HepG2 (cell line): ENCODE data around the gene SPA17. TPM values are rescaled to one million over a fixed set of nuclear protein-coding genes. Genes with fewer than 3 reads are reported as not detected.

ENCODE experiments used
- CC2D1A ChIP-seq: sonication (generic); formaldehyde crosslinking; IDR thresholded peaks from 2 replicates; pipeline ENCODE4 v1.8.1; 2023; ENCODE audit warnings: mild to moderate bottlenecking, missing genetic modification reagents
- CREBL2 ChIP-seq: sonication (generic); formaldehyde crosslinking; IDR thresholded peaks from 2 replicates; pipeline ENCODE4 v1.8.1; 2023; ENCODE audit warnings: missing genetic modification reagents, mild to moderate bottlenecking, borderline replicate concordance
- FOXA1 ChIP-seq, 2 experiments: fragments of 450-650 bp in 1 of 2; sonication (generic) in 1 of 2; formaldehyde crosslinking in 1 of 2; IDR thresholded peaks; 2 replicates each; pipeline versions ENCODE4 v1.4.0 to v1.6.1; 2016 to 2020; ENCODE audit warnings: missing genetic modification reagents in 1 of 2
- FOXJ3 ChIP-seq: sonication (generic); formaldehyde crosslinking; IDR thresholded peaks from 2 replicates; pipeline ENCODE4 v1.4.0; 2020; ENCODE audit warnings: missing genetic modification reagents, mild to moderate bottlenecking, borderline replicate concordance
- HCFC1 ChIP-seq: fragments of 150-350 bp; IDR thresholded peaks from 2 replicates; pipeline ENCODE4 v1.6.1; 2014; ENCODE audit warnings: low read depth, low read length
- KAT2B ChIP-seq: fragments of 150-350 bp; IDR thresholded peaks from 2 replicates; pipeline ENCODE4 v1.6.1; 2014; ENCODE audit warnings: low read depth, low read length, borderline replicate concordance
- KDM5B ChIP-seq: sonication (generic); formaldehyde crosslinking; IDR thresholded peaks from 2 replicates; pipeline ENCODE4 v1.4.0; 2020; ENCODE audit warnings: missing genetic modification reagents, mild to moderate bottlenecking, borderline replicate concordance
- MAF1 ChIP-seq: sonication (generic); formaldehyde crosslinking; IDR thresholded peaks from 2 replicates; pipeline ENCODE4 v1.5.0; 2020; ENCODE audit warnings: missing genetic modification reagents, borderline replicate concordance
- MIXL1 ChIP-seq: IDR thresholded peaks from 2 replicates; pipeline ENCODE4 v1.6.1; 2016
- NCOA5 ChIP-seq: sonication (generic); formaldehyde crosslinking; IDR thresholded peaks from 2 replicates; pipeline ENCODE4 v1.4.0; 2020; ENCODE audit warnings: missing genetic modification reagents
- NFATC3 ChIP-seq: sonication (generic); formaldehyde crosslinking; IDR thresholded peaks from 2 replicates; pipeline ENCODE4 v1.5.1; 2020; ENCODE audit warnings: mild to moderate bottlenecking, missing genetic modification reagents
- SNRNP70 ChIP-seq: fragments of 200-400 bp; formaldehyde crosslinking; IDR thresholded peaks from 2 replicates; pipeline ENCODE4 v1.6.1; 2017; ENCODE audit warnings: mild to moderate bottlenecking, low read depth, low read length, moderate library complexity
- SOX13 ChIP-seq, 3 experiments: fragments of 450-650 bp in 1 of 3; sonication (generic) in 1 of 3; formaldehyde crosslinking in 1 of 3; IDR thresholded peaks in 2 of 3; conservative IDR thresholded peaks in 1 of 3; 2 replicates each; pipeline versions ENCODE4 v1.5.0 to v1.6.1; 2016 to 2020; ENCODE audit warnings: antibody characterized with exemption in 1 of 3, mild to moderate bottlenecking in 1 of 3, missing compliant biosample characterization in 1 of 3, missing genetic modification reagents in 1 of 3, moderate library complexity in 1 of 3
- SRF ChIP-seq: IDR thresholded peaks from 2 replicates; pipeline ENCODE4 v1.6.1; 2011; ENCODE audit warnings: mild to moderate bottlenecking, low read depth, low read length, moderate library complexity
- YEATS2 ChIP-seq: sonication (generic); formaldehyde crosslinking; IDR thresholded peaks from 2 replicates; pipeline ENCODE4 v1.4.0; 2020; ENCODE audit warnings: missing genetic modification reagents, borderline replicate concordance
- ZNF251 ChIP-seq: sonication (generic); formaldehyde crosslinking; IDR thresholded peaks from 2 replicates; pipeline ENCODE4 v1.9.0; 2021; ENCODE audit warnings: mild to moderate bottlenecking, missing genetic modification reagents
- ZNF337 ChIP-seq: sonication (generic); formaldehyde crosslinking; IDR thresholded peaks from 2 replicates; pipeline ENCODE4 v1.5.1; 2020; ENCODE audit warnings: missing genetic modification reagents, low read depth, mild to moderate bottlenecking, borderline replicate concordance
- ZNF460 ChIP-seq: sonication (generic); formaldehyde crosslinking; IDR thresholded peaks from 2 replicates; pipeline ENCODE4 v1.5.1; 2020; ENCODE audit warnings: missing genetic modification reagents, mild to moderate bottlenecking, borderline replicate concordance
- ZNF775 ChIP-seq: sonication (generic); formaldehyde crosslinking; IDR thresholded peaks from 2 replicates; pipeline ENCODE4 v1.4.0; 2020; ENCODE audit warnings: missing genetic modification reagents, mild to moderate bottlenecking, moderate library complexity, borderline replicate concordance
- ZNF790 ChIP-seq: sonication (generic); formaldehyde crosslinking; IDR thresholded peaks from 2 replicates; pipeline ENCODE4 v1.8.0; 2022; ENCODE audit warnings: missing genetic modification reagents, mild to moderate bottlenecking, borderline replicate concordance
- ZSCAN20 ChIP-seq: sonication (generic); formaldehyde crosslinking; IDR thresholded peaks from 2 replicates; pipeline ENCODE4 v1.4.0; 2020; ENCODE audit warnings: missing genetic modification reagents, mild to moderate bottlenecking, borderline replicate concordance
- ZSCAN25 ChIP-seq: sonication (generic); formaldehyde crosslinking; IDR thresholded peaks from 2 replicates; pipeline ENCODE4 v1.8.0; 2022; ENCODE audit warnings: mild to moderate bottlenecking, missing genetic modification reagents
- polyA plus RNA-seq, 8 experiments: library from polyadenylated mRNA; depleted of rRNA in 3 of 8; stranded (reverse) in 7 of 8; unstranded in 1 of 8; fragments of >200 nt; fragmentation: Illumina TruSeq in 4 of 8; extraction: Trizol in 4 of 8; gene quantifications; 2 replicates each; pipeline versions ENCODE4 v1.2.1 to v1.2.3, GENCODE V29; 2011 to 2016; ENCODE audit warnings: low read depth in 4 of 8, missing spikeins in 1 of 8, mixed read lengths in 1 of 8; ENCODE audit not compliant: insufficient read depth in 1 of 8
- total RNA-seq, 5 experiments: library from RNA; depleted of rRNA; stranded (reverse); fragments of >200 nt; fragmentation: Illumina TruSeq; extraction: Trizol; gene quantifications; 2 replicates each; pipeline ENCODE4 v1.2.3, GENCODE V29; 2016; ENCODE audit warnings: low read depth in 1 of 5
- TF ChIP-seq, protein P1 (sequence below): sonication (generic); formaldehyde crosslinking; IDR thresholded peaks from 2 replicates; pipeline ENCODE4 v1.5.0; 2020; ENCODE audit warnings: mild to moderate bottlenecking, missing genetic modification reagents, borderline replicate concordance
- TF ChIP-seq, protein P2 (sequence below): sonication (generic); formaldehyde crosslinking; IDR thresholded peaks from 2 replicates; pipeline ENCODE4 v1.4.0; 2020; ENCODE audit warnings: missing genetic modification reagents
- TF ChIP-seq, protein P3 (sequence below): IDR thresholded peaks from 2 replicates; pipeline ENCODE4 v1.6.1; 2016

SPA17 gene
- total and polyA plus RNA-seq, 2 of the 13 experiments (the other 11 are each of a cell fraction or from before 2014, with no cell fraction given): 4.4 to 8.4 TPM

- TF ChIP-seq, protein P1, sequence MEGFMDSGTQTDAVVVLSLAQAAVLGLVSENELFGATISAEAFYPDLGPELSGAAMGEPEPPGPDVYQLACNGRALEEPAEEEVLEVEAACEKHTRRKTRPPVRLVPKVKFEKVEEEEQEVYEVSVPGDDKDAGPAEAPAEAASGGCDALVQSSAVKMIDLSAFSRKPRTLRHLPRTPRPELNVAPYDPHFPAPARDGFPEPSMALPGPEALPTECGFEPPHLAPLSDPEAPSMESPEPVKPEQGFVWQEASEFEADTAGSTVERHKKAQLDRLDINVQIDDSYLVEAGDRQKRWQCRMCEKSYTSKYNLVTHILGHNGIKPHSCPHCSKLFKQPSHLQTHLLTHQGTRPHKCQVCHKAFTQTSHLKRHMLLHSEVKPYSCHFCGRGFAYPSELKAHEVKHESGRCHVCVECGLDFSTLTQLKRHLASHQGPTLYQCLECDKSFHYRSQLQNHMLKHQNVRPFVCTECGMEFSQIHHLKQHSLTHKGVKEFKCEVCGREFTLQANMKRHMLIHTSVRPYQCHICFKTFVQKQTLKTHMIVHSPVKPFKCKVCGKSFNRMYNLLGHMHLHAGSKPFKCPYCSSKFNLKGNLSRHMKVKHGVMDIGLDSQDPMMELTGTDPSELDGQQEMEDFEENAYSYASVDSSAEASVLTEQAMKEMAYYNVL (CRISPR knock-in tag): 0 out of 2 replicates have a peak, but pooled peaks have one; percentile 32
- TF ChIP-seq NCOA5: no peak
- no peak for TF ChIP-seq HCFC1
- no peak for TF ChIP-seq ZNF337 (CRISPR knock-in tag)
- no peak for TF ChIP-seq ZNF790
- TF ChIP-seq, protein P2, sequence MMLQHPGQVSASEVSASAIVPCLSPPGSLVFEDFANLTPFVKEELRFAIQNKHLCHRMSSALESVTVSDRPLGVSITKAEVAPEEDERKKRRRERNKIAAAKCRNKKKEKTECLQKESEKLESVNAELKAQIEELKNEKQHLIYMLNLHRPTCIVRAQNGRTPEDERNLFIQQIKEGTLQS: no peak
- TF ChIP-seq ZNF775 (CRISPR knock-in tag): no peak
- TF ChIP-seq SOX13 (IDR thresholded peaks at IDR 0.05): no peak
- 0 out of 4 replicates have a peak, but pooled peaks of 1 of the 2 experiments have one; percentile 13 for TF ChIP-seq SOX13 (CRISPR knock-in tag; conservative IDR thresholded peaks at IDR 0.05 in 1 of 2, IDR thresholded peaks at IDR 0.05 in 1 of 2)
- no peak for TF ChIP-seq ZSCAN25 (CRISPR knock-in tag)
- TF ChIP-seq ZNF460 (CRISPR knock-in tag): no peak
- 0 out of 2 replicates have a peak, but pooled peaks have one; percentile 1 for TF ChIP-seq SRF
- peak; percentile 57; the same call in 1 of the 2 replicates for TF ChIP-seq KDM5B (CRISPR knock-in tag)
- TF ChIP-seq, protein P3, sequence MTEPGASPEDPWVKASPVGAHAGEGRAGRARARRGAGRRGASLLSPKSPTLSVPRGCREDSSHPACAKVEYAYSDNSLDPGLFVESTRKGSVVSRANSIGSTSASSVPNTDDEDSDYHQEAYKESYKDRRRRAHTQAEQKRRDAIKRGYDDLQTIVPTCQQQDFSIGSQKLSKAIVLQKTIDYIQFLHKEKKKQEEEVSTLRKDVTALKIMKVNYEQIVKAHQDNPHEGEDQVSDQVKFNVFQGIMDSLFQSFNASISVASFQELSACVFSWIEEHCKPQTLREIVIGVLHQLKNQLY (CRISPR knock-in tag): no peak
- TF ChIP-seq ZNF251 (CRISPR knock-in tag): no peak
- TF ChIP-seq FOXA1 (IDR thresholded peaks at IDR 0.05): no peak
- no peak for TF ChIP-seq FOXA1 (CRISPR knock-in tag; IDR thresholded peaks at IDR 0.05)
- TF ChIP-seq ZSCAN20 (CRISPR knock-in tag): no peak
- TF ChIP-seq NFATC3 (CRISPR knock-in tag): no peak
- no peak for TF ChIP-seq CC2D1A (CRISPR knock-in tag)
- TF ChIP-seq MIXL1 (CRISPR knock-in tag): 0 out of 2 replicates have a peak, but pooled peaks have one; percentile 24
- peak; percentile 80; the same call in 1 of the 2 replicates for TF ChIP-seq YEATS2 (CRISPR knock-in tag)
- TF ChIP-seq CREBL2: no peak
- TF ChIP-seq FOXJ3 (CRISPR knock-in tag): no peak; the same call in 1 of the 2 replicates
- TF ChIP-seq MAF1 (CRISPR knock-in tag): no peak
- TF ChIP-seq SNRNP70: no peak
- no peak for TF ChIP-seq KAT2B
Observed at GRCh38 chr11:124673333-124674167, at the start of gene SPA17, which contains the start of gene SIAE (continued).
